Astrocyte (in vitro differentiated cells and primary cell): ENCODE data around the gene CPNE1. TPM values are rescaled to one million over a fixed set of nuclear protein-coding genes. Genes with fewer than 3 reads are reported as not detected.

Experiments used
- DNase-seq: peaks from one replicate; pipeline ENCODE4 v3.0.0-alpha.2; 2010; ENCODE audit warnings: low read depth
- FAIRE-seq: peaks from 2 replicates; lab custom pipeline; 2011; peaks lifted over from hg19 to GRCh38; lab: Jason Lieb, UNC
- H2AFZ ChIP-seq: 2 replicates; pipeline ENCODE4 v1.6.0; 2012; ENCODE audit warnings: low read depth, low read length, inconsistent platforms
- H3K27ac ChIP-seq: 2 replicates; pipeline ENCODE4 v1.5.1; 2011; ENCODE audit warnings: low read depth, low read length, inconsistent platforms
- H3K27me3 ChIP-seq: 2 replicates; pipeline ENCODE4 v1.6.0; 2011; ENCODE audit warnings: low read length, inconsistent platforms; ENCODE audit not compliant: insufficient read depth
- H3K36me3 ChIP-seq: 2 replicates; pipeline ENCODE4 v1.5.1; 2011; ENCODE audit warnings: low read length, inconsistent platforms; ENCODE audit not compliant: insufficient read depth
- H3K4me1 ChIP-seq: 2 replicates; pipeline ENCODE4 v1.5.1; 2011; ENCODE audit warnings: low read length, inconsistent platforms; ENCODE audit not compliant: insufficient read depth
- H3K4me2 ChIP-seq: 2 replicates; pipeline ENCODE4 v1.6.0; 2012; ENCODE audit warnings: low read length, inconsistent platforms
- H3K4me3 ChIP-seq: 2 replicates; pipeline ENCODE4 v1.5.1; 2011; ENCODE audit warnings: low read depth, mild to moderate bottlenecking, low read length, inconsistent platforms; ENCODE audit not compliant: insufficient read depth
- H3K79me2 ChIP-seq: 2 replicates; pipeline ENCODE4 v1.6.0; 2012; ENCODE audit warnings: mild to moderate bottlenecking, low read length, inconsistent platforms; ENCODE audit not compliant: insufficient read depth
- H3K9ac ChIP-seq: 2 replicates; pipeline ENCODE4 v1.6.0; 2012; ENCODE audit warnings: mild to moderate bottlenecking, low read length, inconsistent platforms
- H3K9me3 ChIP-seq: 2 replicates; pipeline ENCODE4 v1.5.1; 2012; ENCODE audit warnings: low read depth, mild to moderate bottlenecking, low read length, inconsistent platforms; ENCODE audit not compliant: insufficient read depth
- H4K20me1 ChIP-seq: 2 replicates; pipeline ENCODE4 v1.6.0; 2012; ENCODE audit warnings: low read length, inconsistent platforms; ENCODE audit not compliant: insufficient read depth
- H3K27ac Mint-ChIP-seq: one replicate; pipeline ENCODE4 v1.8.0; 2021; ENCODE audit warnings: mild to moderate bottlenecking, mixed read lengths; ENCODE audit not compliant: unreplicated experiment
- H3K27me3 Mint-ChIP-seq: one replicate; pipeline ENCODE4 v1.8.0; 2021; ENCODE audit warnings: low read depth, mixed read lengths; ENCODE audit not compliant: unreplicated experiment
- H3K36me3 Mint-ChIP-seq: one replicate; pipeline ENCODE4 v1.8.0; 2021; ENCODE audit warnings: low read depth, mixed read lengths; ENCODE audit not compliant: unreplicated experiment
- H3K4me1 Mint-ChIP-seq: one replicate; pipeline ENCODE4 v1.8.0; 2021; ENCODE audit warnings: low read depth, mixed read lengths; ENCODE audit not compliant: unreplicated experiment
- H3K4me3 Mint-ChIP-seq: one replicate; pipeline ENCODE4 v1.8.0; 2021; ENCODE audit warnings: mild to moderate bottlenecking, moderate library complexity, mixed read lengths; ENCODE audit not compliant: unreplicated experiment
- H3K9me3 Mint-ChIP-seq: one replicate; pipeline ENCODE4 v1.8.0; 2021; ENCODE audit warnings: mild to moderate bottlenecking, mixed read lengths; ENCODE audit not compliant: unreplicated experiment
- CTCF ChIP-seq: IDR thresholded peaks from 2 replicates; pipeline ENCODE4 v1.5.1; 2011; ENCODE audit warnings: low read depth, mild to moderate bottlenecking, inconsistent platforms, low read length, moderate library complexity; ENCODE audit not compliant: insufficient read depth
- EZH2 ChIP-seq: IDR thresholded peaks from 2 replicates; pipeline ENCODE4 v1.6.1; 2012; ENCODE audit warnings: mild to moderate bottlenecking, low read length, inconsistent platforms; ENCODE audit not compliant: insufficient read depth
- total RNA-seq: library from RNA; stranded (reverse); gene quantifications from 2 replicates; pipeline ENCODE4 v1.2.1, GENCODE V29; 2021

CPNE1 gene
- total RNA-seq, 1 donor from 2014 or later = 194 TPM

GRCh38 chr20:35650632-35651031, 14.1 kb downstream of the CPNE1 start:
- Mint-ChIP-seq H3K27me3 (no peaks in the 10 kb centered on the region), H3K36me3 (peaks cover 2% of the 10 kb centered on the region), H3K4me3 (no peak overlapping the region), H3K9me3 (no peaks in the 10 kb centered on the region), H3K4me1 (peaks cover 7% of the 10 kb centered on the region), H3K27ac (no peak overlapping the region)
- Histone ChIP-seq H3K4me1 (no peaks in the 10 kb centered on the region), H2AFZ (no peak overlapping the region), H3K9me3 (no peaks in the 10 kb centered on the region), H3K79me2 (peaks cover 97% of the 10 kb centered on the region), H3K4me3 (no peak overlapping the region), H3K4me2 (no peak overlapping the region), H3K36me3 (peaks cover 21% of the 10 kb centered on the region), H3K27ac (no peak overlapping the region), H3K27me3 (no peaks in the 10 kb centered on the region), H3K9ac (no peak overlapping the region), H4K20me1 (peaks cover 94% of the 10 kb centered on the region)
- no peak for FAIRE-seq
- TF ChIP-seq EZH2 (no peak), CTCF (no peak)
- DNase-seq = no peak

DNA sequence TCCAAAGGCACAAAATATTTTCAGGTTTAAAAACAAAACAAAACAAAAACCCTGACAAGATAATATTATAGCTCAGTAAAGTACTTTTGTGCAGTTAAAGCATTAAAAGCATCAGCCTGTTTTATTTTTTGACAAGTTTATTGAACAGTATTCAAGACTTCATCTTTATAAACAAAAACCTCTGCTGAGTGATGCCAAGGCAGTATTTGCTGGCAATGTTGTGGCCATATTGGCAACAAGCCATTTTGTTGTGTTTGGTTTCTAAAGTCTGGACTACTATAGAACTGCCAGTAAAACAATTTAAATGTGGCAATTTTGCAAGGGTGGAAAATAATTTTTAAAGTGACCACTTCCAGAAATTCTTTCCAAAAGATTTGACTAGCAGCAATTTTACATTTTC, 15.9 kb downstream of the CPNE1 start:
- no peak overlapping the region for H3K27ac Mint-ChIP-seq
- H3K9me3 ChIP-seq = no peaks in the 10 kb centered on the region
- no peaks in the 10 kb centered on the region for H3K9me3 Mint-ChIP-seq
- DNase-seq = no peak
- no peaks in the 10 kb centered on the region for H3K27me3 ChIP-seq
- peaks cover 2% of the 10 kb centered on the region for H3K36me3 Mint-ChIP-seq
- no peaks in the 10 kb centered on the region for H3K27me3 Mint-ChIP-seq
- TF ChIP-seq CTCF (no peak), EZH2 (no peak)
- peaks cover 97% of the 10 kb centered on the region for H3K79me2 ChIP-seq
- H3K4me3 Mint-ChIP-seq = no peak overlapping the region
- H2AFZ ChIP-seq = no peak overlapping the region
- H3K4me1 ChIP-seq = no peaks in the 10 kb centered on the region
- H3K9ac ChIP-seq = no peak overlapping the region
- peaks cover 94% of the 10 kb centered on the region for H4K20me1 ChIP-seq
- peaks cover 7% of the 10 kb centered on the region for H3K4me1 Mint-ChIP-seq
- no peak overlapping the region for H3K4me3 ChIP-seq
- H3K4me2 ChIP-seq = no peak overlapping the region
- H3K27ac ChIP-seq = no peak overlapping the region
- peaks cover 10% of the 10 kb centered on the region for H3K36me3 ChIP-seq
- FAIRE-seq = no peak

GRCh38 chr20:35644806-35645205, 19.9 kb downstream of the CPNE1 start:
- no peak overlapping the region for H3K27ac Mint-ChIP-seq
- Histone ChIP-seq H3K9me3 (no peaks in the 10 kb centered on the region), H2AFZ (no peak overlapping the region), H3K36me3 (no peaks in the 10 kb centered on the region), H3K27me3 (no peaks in the 10 kb centered on the region), H4K20me1 (peaks cover 93% of the 10 kb centered on the region), H3K4me2 (no peak overlapping the region), H3K79me2 (peaks cover 97% of the 10 kb centered on the region), H3K4me3 (no peak overlapping the region), H3K27ac (no peak overlapping the region), H3K9ac (no peak overlapping the region), H3K4me1 (no peaks in the 10 kb centered on the region)
- DNase-seq = no peak
- no peaks in the 10 kb centered on the region for H3K9me3 Mint-ChIP-seq
- no peaks in the 10 kb centered on the region for H3K27me3 Mint-ChIP-seq
- no peak for TF ChIP-seq CTCF
- TF ChIP-seq EZH2 = no peak
- peaks cover 7% of the 10 kb centered on the region for H3K4me1 Mint-ChIP-seq
- no peak for FAIRE-seq
- no peak overlapping the region for H3K4me3 Mint-ChIP-seq
- peaks cover 9% of the 10 kb centered on the region for H3K36me3 Mint-ChIP-seq
